Adrenal gland (tissue), 12 donors: ENCODE results near the gene PROCR. TPM values are rescaled to one million over a fixed set of nuclear protein-coding genes. Genes with fewer than 3 reads are reported as not detected.
"Not testable (repeated sequence)": the region's sequence is repeated elsewhere in the genome, so short reads cannot be mapped to it uniquely, and the experiment has no call there.

Experiments
- DNase-seq, 7 donors: peaks; one replicate each; pipeline ENCODE4 v3.0.0-alpha.2; 2019 to 2020
- H3K27ac ChIP-seq, 5 donors: fragments of 200-600 bp; sonication (generic) in 4 of 5; 1 replicate in 3 of 5; 2 replicates in 2 of 5; pipeline versions ENCODE4 v1.5.1 to v1.8.0; 2016 to 2020; ENCODE audit warnings: mild to moderate bottlenecking in 1 of 5
- H3K27me3 ChIP-seq: fragments of 200-600 bp; 2 replicates; pipeline ENCODE4 v1.8.0; 2021
- H3K36me3 ChIP-seq, 2 donors: fragments of 200-600 bp; replicated peaks in 1 of 2; 1 replicate in 1 of 2; 2 replicates in 1 of 2; pipeline versions ENCODE4 v1.5.1 to v1.8.0; 2018 to 2022
- H3K4me1 ChIP-seq, 2 donors: fragments of 200-600 bp; replicated peaks in 1 of 2; 1 replicate in 1 of 2; 2 replicates in 1 of 2; pipeline versions ENCODE4 v1.5.1 to v1.8.0; 2018 to 2021
- H3K4me3 ChIP-seq, 4 donors: fragments of 200-600 bp; sonication (generic) in 3 of 4; one replicate each; pipeline ENCODE4 v1.5.1; 2016 to 2018
- H3K9me3 ChIP-seq, 3 donors: fragments of 200-600 bp; sonication (generic) in 1 of 3; replicated peaks in 1 of 3; 1 replicate in 2 of 3; 2 replicates in 1 of 3; pipeline versions ENCODE4 v1.5.1 to v1.8.0; 2016 to 2021
- CTCF ChIP-seq, 6 experiments: fragments of 450-650 bp in 4 of 6; fragments of 200-600 bp in 2 of 6; sonication (generic) in 1 of 6; IDR thresholded peaks; 1 replicate in 5 of 6; 2 replicates in 1 of 6; pipeline versions ENCODE4 v1.5.1 to v1.8.0; 2016 to 2021; ENCODE audit warnings: antibody characterized with exemption in 6 of 6, mild to moderate bottlenecking in 2 of 6, moderate library complexity in 1 of 6
- POLR2A ChIP-seq, 2 donors: fragments of 450-650 bp; IDR thresholded peaks; one replicate each; pipeline ENCODE4 v1.6.1; 2017; ENCODE audit warnings: antibody characterized with exemption in 2 of 2, mild to moderate bottlenecking in 2 of 2, moderate library complexity in 1 of 2
- WGBS, 4 donors: extraction: QIAGEN DNeasy Blood & Tissue Kit in 2 of 4; methylation state at CpG; one replicate each; pipeline versions ENCODE4 v1.1.5 to v1.1.7; 2013 to 2017; 5-methylcytosine and 5-hydroxymethylcytosine counted together
- intact Hi-C, 2 donors: fragments of 100-400 bp; cut with DNase I; formaldehyde crosslinking; loops; one replicate each; pipeline versions ENCODE4 v1.14.1 to v1.15.0; 2022 to 2023
- polyA plus RNA-seq, 3 donors: library from polyadenylated mRNA; stranded (reverse); fragments of 200-250 nt in 2 of 3; fragments of 350-450 nt in 1 of 3; fragmentation: Illumina TruSeq in 1 of 3; extraction: RNeasy Lipid Tissue Mini Kit (QIAGEN cat#74804) in 1 of 3; gene quantifications; one replicate each; pipeline ENCODE4 v1.2.3, GENCODE V29; 2013 to 2014
- total RNA-seq, 9 donors: library from RNA; depleted of rRNA in 4 of 9; stranded (reverse); fragments of >200 nt in 4 of 9; fragments of 120-200 nt in 1 of 9; fragmentation: NEBNext Ultra II Directional in 1 of 9; extraction: Animal tissue kit (Norgen Biotek cat#: 25700) in 1 of 9; gene quantifications; one replicate each; pipeline versions ENCODE4 v1.1.0 to v1.2.4, GENCODE V29; 2013 to 2023
- donor health status: healthy with polysubstance abuse.
- donor health status: Bipolar disorder and iron deficiency.
- donor health status: DM: yes; HTN: yes; CAD: no.
- donor health status: DM: no; HTN: no; CAD: no.
- donor health status: DM: no; HTN: no; CAD: no.
- donor health status: DM: yes; HTN: yes; CAD: no.

PROCR gene
- total and polyA plus RNA-seq, 12 donors, result 5.7 to 87.0 (median 29.1) TPM

- Histone ChIP-seq H3K4me1 (peaks cover 10 to 11% of the 10 kb centered on the region in 2 donors), H3K36me3 (no peaks in the 10 kb centered on the region), H3K9me3 (no peaks in the 10 kb centered on the region), H3K27ac (no peak overlapping the region), H3K4me3 (no peak overlapping the region), H3K27me3 (no peaks in the 10 kb centered on the region)
- intact Hi-C loops, result no loop called here
- WGBS, 4 donors, result 75 to 89% (median 86%) methylated on average over 6 of the region's 6 CpGs
- TF ChIP-seq CTCF (IDR thresholded peaks at IDR 0.05), result no peak
- TF ChIP-seq POLR2A (IDR thresholded peaks at IDR 0.05), result no peak
- no peak for DNase-seq
These were observed 20.9 kb upstream of the PROCR start for GRCh38 chr20:35150846-35151579.

- H3K27ac ChIP-seq, result no peak overlapping the region
- TF ChIP-seq POLR2A (IDR thresholded peaks at IDR 0.05) (no peak), CTCF (IDR thresholded peaks at IDR 0.05) (no peak)
- H3K9me3 ChIP-seq, result no peaks in the 10 kb centered on the region
- no peak overlapping the region for H3K4me3 ChIP-seq
- 54 to 72% (median 66%) methylated on average over 4 of the region's 4 CpGs for WGBS, 4 donors
- H3K36me3 ChIP-seq, result no peaks in the 10 kb centered on the region
- no peaks in the 10 kb centered on the region for H3K27me3 ChIP-seq
- peak in 1 of 7 donors; percentile 43 for DNase-seq
- intact Hi-C loops, result no loop called here
- peaks cover 3 to 6% of the 10 kb centered on the region in 2 donors for H3K4me1 ChIP-seq
These were observed 20.1 kb upstream of the PROCR start for GRCh38 chr20:35151736-35152135.

GRCh38 chr20:35155936-35156335 is 15.9 kb upstream of the PROCR start:
- no peak for DNase-seq
- H3K4me3 ChIP-seq, result no peak overlapping the region
- no peaks in the 10 kb centered on the region for H3K27me3 ChIP-seq
- no peaks in the 10 kb centered on the region for H3K4me1 ChIP-seq
- H3K36me3 ChIP-seq, result no peaks in the 10 kb centered on the region
- H3K9me3 ChIP-seq, result no peaks in the 10 kb centered on the region
- 69 to 87% (median 72%) methylated on average over 2 of the region's 2 CpGs for WGBS, 4 donors
- intact Hi-C loops, result no loop called here
- TF ChIP-seq CTCF (IDR thresholded peaks at IDR 0.05), result no peak
- TF ChIP-seq POLR2A (IDR thresholded peaks at IDR 0.05), result no peak
- no peak overlapping the region for H3K27ac ChIP-seq

- 74 to 78% (median 75%) methylated on average over 6 of the region's 6 CpGs for WGBS, 4 donors
- Histone ChIP-seq H3K36me3 (no peaks in the 10 kb centered on the region), H3K4me3 (no peak overlapping the region), H3K27me3 (no peaks in the 10 kb centered on the region), H3K27ac (no peak overlapping the region), H3K9me3 (no peaks in the 10 kb centered on the region), H3K4me1 (no peaks in the 10 kb centered on the region)
- no peak for TF ChIP-seq POLR2A (IDR thresholded peaks at IDR 0.05)
- TF ChIP-seq CTCF (IDR thresholded peaks at IDR 0.05), result no peak
- DNase-seq, result no peak
- intact Hi-C loops, result no loop called here
These were observed 14.9 kb upstream of the PROCR start for GRCh38 chr20:35156978-35157377.

GRCh38 chr20:35160341-35160740 is 11.5 kb upstream of the PROCR start:
- DNase-seq, result not testable (repeated sequence)

GRCh38 chr20:35164531-35164930 is 7.3 kb upstream of the PROCR start:
- H3K36me3 ChIP-seq, H3K27me3 ChIP-seq, DNase-seq, H3K9me3 ChIP-seq, H3K27ac ChIP-seq, H3K4me3 ChIP-seq, intact Hi-C loops: not testable (repeated sequence)
- H3K4me1 ChIP-seq, result peaks cover 5 to 11% of the 10 kb centered on the region in 2 donors

More at GRCh38 chr20:35160341-35160740, 11.5 kb upstream of the PROCR start:
- H3K4me3 ChIP-seq, H3K4me1 ChIP-seq, H3K36me3 ChIP-seq, H3K27me3 ChIP-seq, intact Hi-C loops, H3K27ac ChIP-seq, H3K9me3 ChIP-seq: not testable (repeated sequence)
- 90 to 99% (median 95%) methylated on average over 5 of the region's 5 CpGs for WGBS, 4 donors
